HEK293 (cell line): ENCODE results near the gene JAM3.

Source experiments
- CTCF ChIA-PET: fragments of 350-600 bp; formaldehyde crosslinking; extraction: SDS; loops from one replicate; lab custom pipeline; 2021; ENCODE audit warnings: antibody characterized with exemption; lab: Yijun Ruan, JAX
- POLR2A ChIA-PET: fragments of 300-600 bp; formaldehyde crosslinking; extraction: SDS; loops from one replicate; lab custom pipeline; 2020; ENCODE audit warnings: antibody characterized with exemption, inconsistent platforms; lab: Yijun Ruan, JAX
- H3K27ac ChIP-seq: fragments of 200-500 bp; sonication (Bioruptor generic); 2 replicates; pipeline ENCODE4 v1.5.1; 2014; ENCODE audit warnings: low read depth, low read length, control low read depth, inconsistent platforms; ENCODE audit errors: extremely low read depth
- H3K36me3 ChIP-seq, 2 experiments: fragments of 200-500 bp in 1 of 2; sonication (Bioruptor generic) in 1 of 2; 1 replicate in 1 of 2; 2 replicates in 1 of 2; pipeline ENCODE4 v1.5.1; 2014 to 2017; ENCODE audit warnings: inconsistent platforms in 2 of 2, low read length in 2 of 2; ENCODE audit not compliant: control insufficient read depth in 2 of 2, insufficient read depth in 1 of 2
- H3K4me1 ChIP-seq: fragments of 200-500 bp; sonication (Bioruptor generic); 2 replicates; pipeline ENCODE4 v1.5.1; 2014; ENCODE audit warnings: mild to moderate bottlenecking, low read length, inconsistent platforms; ENCODE audit not compliant: control insufficient read depth, insufficient read depth
- H3K4me3 ChIP-seq: 2 replicates; pipeline ENCODE4 v1.5.1; 2011; ENCODE audit warnings: low read depth, mild to moderate bottlenecking, control low read depth, low read length, moderate library complexity
- H3K9me3 ChIP-seq: fragments of 200-500 bp; sonication (Bioruptor generic); 2 replicates; pipeline ENCODE4 v1.5.1; 2014; ENCODE audit warnings: low read depth, low read length, inconsistent platforms; ENCODE audit not compliant: control insufficient read depth, insufficient read depth
- GLI4 ChIP-seq: fragments of 450-650 bp; formaldehyde crosslinking; IDR thresholded peaks from 2 replicates; pipeline ENCODE4 v1.5.1; 2016; ENCODE audit warnings: missing biosample characterization, missing genetic modification characterization
- GLIS1 ChIP-seq: fragments of 450-650 bp; formaldehyde crosslinking; IDR thresholded peaks from 2 replicates; pipeline ENCODE4 v1.5.1; 2016; ENCODE audit warnings: missing biosample characterization, missing genetic modification characterization
- SCRT1 ChIP-seq: fragments of 450-650 bp; formaldehyde crosslinking; IDR thresholded peaks from 2 replicates; pipeline ENCODE4 v1.5.1; 2016; ENCODE audit warnings: missing biosample characterization, missing genetic modification characterization, borderline replicate concordance
- SP2 ChIP-seq: fragments of 450-650 bp; formaldehyde crosslinking; IDR thresholded peaks from 2 replicates; pipeline ENCODE4 v1.5.1; 2016; ENCODE audit warnings: missing biosample characterization, missing genetic modification characterization
- YY2 ChIP-seq: fragments of 450-650 bp; formaldehyde crosslinking; IDR thresholded peaks from 2 replicates; pipeline ENCODE4 v1.5.1; 2016; ENCODE audit warnings: missing biosample characterization, missing genetic modification characterization
- ZBTB11 ChIP-seq: fragments of 450-650 bp; formaldehyde crosslinking; conservative IDR thresholded peaks from 2 replicates; pipeline ENCODE4 v1.5.1; 2016; ENCODE audit warnings: low read depth, missing biosample characterization, missing genetic modification characterization
- ZBTB17 ChIP-seq: fragments of 450-650 bp; formaldehyde crosslinking; IDR thresholded peaks from 2 replicates; pipeline ENCODE4 v1.5.1; 2016; ENCODE audit warnings: missing biosample characterization, missing genetic modification characterization
- ZBTB48 ChIP-seq: fragments of 450-650 bp; formaldehyde crosslinking; IDR thresholded peaks from 2 replicates; pipeline ENCODE4 v1.5.1; 2016; ENCODE audit warnings: missing biosample characterization, missing genetic modification characterization
- ZFHX2 ChIP-seq: fragments of 450-650 bp; formaldehyde crosslinking; conservative IDR thresholded peaks from 2 replicates; pipeline ENCODE4 v1.5.1; 2016; ENCODE audit warnings: missing biosample characterization, missing genetic modification characterization
- ZFP3 ChIP-seq: fragments of 450-650 bp; formaldehyde crosslinking; IDR thresholded peaks from 2 replicates; pipeline ENCODE4 v1.5.1; 2016; ENCODE audit warnings: low read depth, missing biosample characterization, missing genetic modification characterization
- ZNF112 ChIP-seq: fragments of 450-650 bp; formaldehyde crosslinking; IDR thresholded peaks from 2 replicates; pipeline ENCODE4 v1.5.0; 2017; ENCODE audit warnings: missing biosample characterization, missing genetic modification characterization
- ZNF169 ChIP-seq: fragments of 450-650 bp; formaldehyde crosslinking; IDR thresholded peaks from 2 replicates; pipeline ENCODE4 v1.5.1; 2016; ENCODE audit warnings: missing biosample characterization, missing genetic modification characterization
- ZNF184 ChIP-seq: fragments of 450-650 bp; IDR thresholded peaks from 2 replicates; pipeline ENCODE4 v1.5.1; 2018; ENCODE audit warnings: missing biosample characterization, mild to moderate bottlenecking, missing genetic modification characterization
- ZNF280C ChIP-seq: fragments of 450-650 bp; formaldehyde crosslinking; IDR thresholded peaks from 2 replicates; pipeline ENCODE4 v1.5.1; 2016; ENCODE audit warnings: missing biosample characterization, missing genetic modification characterization
- ZNF354C ChIP-seq: fragments of 450-650 bp; formaldehyde crosslinking; IDR thresholded peaks from 2 replicates; pipeline ENCODE4 v1.5.1; 2016; ENCODE audit warnings: missing biosample characterization, missing genetic modification characterization, low read depth, borderline replicate concordance
- ZNF37A ChIP-seq: fragments of 450-650 bp; IDR thresholded peaks from 2 replicates; pipeline ENCODE4 v1.5.1; 2018; ENCODE audit warnings: missing biosample characterization, missing genetic modification characterization
- ZNF513 ChIP-seq: fragments of 450-650 bp; IDR thresholded peaks from 2 replicates; pipeline ENCODE4 v1.5.1; 2018; ENCODE audit warnings: missing biosample characterization, missing genetic modification characterization
- ZNF548 ChIP-seq: fragments of 450-650 bp; formaldehyde crosslinking; IDR thresholded peaks from 2 replicates; pipeline ENCODE4 v1.5.1; 2016; ENCODE audit warnings: missing biosample characterization, missing genetic modification characterization
- ZNF580 ChIP-seq: fragments of 450-650 bp; formaldehyde crosslinking; IDR thresholded peaks from 2 replicates; pipeline ENCODE4 v1.5.1; 2016; ENCODE audit warnings: missing biosample characterization, missing genetic modification characterization
- ZNF670 ChIP-seq: fragments of 450-650 bp; formaldehyde crosslinking; IDR thresholded peaks from 2 replicates; pipeline ENCODE4 v1.5.1; 2016; ENCODE audit warnings: missing biosample characterization, missing genetic modification characterization, low read depth
- ZSCAN16 ChIP-seq: fragments of 450-650 bp; formaldehyde crosslinking; IDR thresholded peaks from 2 replicates; pipeline ENCODE4 v1.5.1; 2016; ENCODE audit warnings: missing biosample characterization, missing genetic modification characterization

JAM3 gene

GRCh38 chr11:134138376-134138775, 69.5 kb downstream of the JAM3 start:
- POLR2A ChIA-PET, result no interaction called here
- TF ChIP-seq ZNF280C (tag by site-specific recombination), result no peak
- no peak for TF ChIP-seq ZFP3 (tag by site-specific recombination)
- TF ChIP-seq SCRT1 (tag by site-specific recombination), result no peak
- CTCF ChIA-PET, result interaction anchor here (0.8 to 3.0 kb wide), 6 partner anchors 12 to 217 kb away, joined by 3 to 44 read pairs (median 3); no protein-coding TSS in a partner anchor

GRCh38 chr11:134139303-134139872, 70.5 kb downstream of the JAM3 start:
- Histone ChIP-seq H3K27ac (no peak overlapping the region), H3K36me3 (peaks cover 0 to 23% of the 10 kb centered on the region in 2 experiments; a peak in 1 of 3 replicates), H3K4me3 (no peak overlapping the region), H3K4me1 (no peaks in the 10 kb centered on the region), H3K9me3 (no peaks in the 10 kb centered on the region; the same call in 1 of the 2 replicates)
- POLR2A ChIA-PET, result no interaction called here
- no peak for TF ChIP-seq ZBTB48
- no peak for TF ChIP-seq SP2 (tag by site-specific recombination)
- TF ChIP-seq ZNF670, result no peak
- TF ChIP-seq ZNF580 (tag by site-specific recombination), result no peak
- no peak for TF ChIP-seq GLIS1
- TF ChIP-seq ZNF169 (tag by site-specific recombination), result no peak
- no peak for TF ChIP-seq ZNF548 (tag by site-specific recombination)
- TF ChIP-seq YY2 (tag by site-specific recombination), result no peak
- no peak for TF ChIP-seq ZFHX2 (tag by site-specific recombination)
- TF ChIP-seq ZNF513 (tag by site-specific recombination), result no peak
- TF ChIP-seq ZBTB11, result no peak
- TF ChIP-seq ZBTB17 (tag by site-specific recombination), result no peak
- TF ChIP-seq GLI4, result no peak
- TF ChIP-seq ZNF37A (tag by site-specific recombination), result no peak
- no peak for TF ChIP-seq ZSCAN16 (tag by site-specific recombination)
- TF ChIP-seq ZNF354C (tag by site-specific recombination), result no peak
- TF ChIP-seq ZNF112 (tag by site-specific recombination), result no peak
- no peak for TF ChIP-seq ZNF184
- CTCF ChIA-PET, result interaction anchor here (0.6 to 3.0 kb wide), 18 partner anchors 9 to 1794 kb away, joined by 3 to 44 read pairs (median 4); partner anchors contain the start of gene JAM3

More at GRCh38 chr11:134138376-134138775, 69.5 kb downstream of the JAM3 start:
- no peak overlapping the region for H3K27ac ChIP-seq
- H3K36me3 ChIP-seq, result peaks cover 0 to 17% of the 10 kb centered on the region in 2 experiments; a peak in 1 of 3 replicates
- no peak overlapping the region for H3K4me3 ChIP-seq
- H3K9me3 ChIP-seq, result no peaks in the 10 kb centered on the region; the same call in 1 of the 2 replicates
- H3K4me1 ChIP-seq, result no peaks in the 10 kb centered on the region
